ENCODE data around the gene ZNF431.
"Not testable (repeated sequence)": the region's sequence is repeated elsewhere in the genome, so short reads cannot be mapped to it uniquely, and the experiment has no call there.

The ZNF431 gene

GRCh38 chr19:21143428-21143827 is 1.6 kb downstream of the ZNF431 start:
- no peak for DNase-seq

DNA sequence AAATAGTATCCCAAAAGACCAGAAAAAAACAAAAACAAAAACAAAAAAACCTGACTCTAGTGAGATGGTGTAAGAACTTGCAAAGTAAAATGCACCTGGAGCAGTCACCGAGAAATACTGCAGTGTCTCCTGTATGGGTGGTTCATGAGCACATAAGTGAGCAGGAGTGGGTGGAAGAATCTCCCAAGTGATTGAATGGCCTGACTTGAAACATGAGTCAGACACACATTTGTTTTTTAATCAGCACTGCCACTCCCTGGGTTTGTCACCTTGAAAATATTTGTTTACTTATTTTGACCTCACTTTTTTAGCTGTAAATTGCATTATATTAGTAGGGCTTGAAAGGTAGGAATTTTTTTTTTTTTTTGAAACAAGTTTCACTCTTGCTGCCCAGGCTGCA is 2.0 kb downstream of the ZNF431 start:
- DNase-seq = no peak

DNA sequence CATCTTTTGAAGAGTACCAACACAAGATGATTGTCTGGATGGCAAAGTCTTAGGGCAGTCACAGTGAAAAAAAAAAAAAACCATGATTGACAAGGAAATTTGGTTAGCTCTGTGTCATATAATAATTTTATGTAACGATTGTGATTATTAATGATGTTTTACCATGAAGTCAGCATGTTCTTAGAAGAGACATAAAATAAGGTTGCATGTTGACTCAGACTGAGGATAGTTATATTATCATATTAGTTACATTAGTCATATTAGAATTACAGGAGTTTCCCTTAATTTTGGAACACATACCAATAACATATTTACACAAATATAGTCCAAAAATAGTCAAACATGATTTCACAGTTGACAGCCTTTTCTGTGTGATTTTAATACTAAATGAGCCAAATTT is 5.7 kb downstream of the ZNF431 start:
- no peak for DNase-seq

DNA sequence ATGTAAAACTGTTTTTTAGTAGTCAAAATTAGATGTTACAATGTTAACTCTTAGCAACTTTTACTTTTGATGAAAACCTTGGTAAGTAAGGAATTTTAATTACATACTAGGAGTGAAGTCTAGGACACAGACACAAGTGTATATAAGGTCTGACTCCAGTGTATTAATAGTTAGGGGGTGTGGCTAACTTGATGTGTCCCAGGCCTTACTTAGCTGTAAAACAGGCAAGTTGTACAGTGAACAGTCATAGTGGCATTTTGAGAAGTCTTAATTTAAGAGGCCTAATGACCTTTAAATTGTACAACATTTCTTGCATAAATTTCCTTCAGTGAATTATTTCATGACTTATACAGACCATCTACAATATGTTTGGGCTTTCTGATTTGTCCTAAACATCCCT is 6.8 kb downstream of the ZNF431 start:
- no peak for DNase-seq

GRCh38 chr19:21149877-21150276 is 8.0 kb downstream of the ZNF431 start:
- no peak for DNase-seq

DNA sequence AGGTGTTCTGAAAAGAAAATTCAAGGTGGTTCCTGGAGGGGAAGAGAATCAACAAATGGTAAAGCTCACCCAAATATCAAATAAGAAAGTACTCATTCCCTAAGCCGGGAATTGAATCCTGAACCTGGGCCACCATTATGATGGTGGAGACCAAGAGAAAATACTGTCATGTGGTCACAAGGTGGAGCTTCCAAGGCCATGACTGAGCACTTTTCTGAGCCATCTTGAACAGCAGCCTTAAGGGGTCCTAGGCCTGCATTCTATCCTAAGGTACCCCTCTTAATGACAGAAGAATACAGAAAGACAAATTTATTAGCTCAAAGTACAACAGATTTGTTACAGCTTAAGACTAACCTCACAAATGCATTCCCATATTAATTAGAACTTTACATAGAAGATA is 9.6 kb downstream of the ZNF431 start:
- no peak for DNase-seq

GRCh38 chr19:21158523-21159135 is 16.8 kb downstream of the ZNF431 start:
- DNase-seq = no peak

DNA sequence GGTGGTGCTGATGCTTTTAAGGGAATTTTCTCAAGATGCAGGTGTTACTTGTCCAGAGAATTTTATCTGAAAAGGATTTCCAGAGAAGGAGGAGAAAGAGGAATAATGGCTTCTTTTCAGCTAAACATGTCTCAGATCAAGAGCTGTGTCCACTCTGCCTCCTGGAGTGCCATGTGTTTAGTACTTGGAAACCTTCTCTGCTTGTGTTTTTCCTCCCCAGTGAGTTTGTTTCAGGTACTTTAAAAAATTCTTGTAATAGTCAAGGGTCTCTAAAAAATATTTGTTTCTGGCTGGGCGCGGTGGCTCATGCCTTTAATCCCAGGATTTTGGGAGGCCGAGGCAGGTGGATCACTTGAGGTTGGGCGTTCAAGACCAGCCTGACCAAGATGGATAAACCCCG is 22.7 kb downstream of the ZNF431 start:
- no peak for DNase-seq

GRCh38 chr19:21166436-21166835 is 24.6 kb downstream of the ZNF431 start:
- DNase-seq = no peak

GRCh38 chr19:21197590-21198295 is 55.9 kb downstream of the ZNF431 start:
- no peak for DNase-seq

DNA sequence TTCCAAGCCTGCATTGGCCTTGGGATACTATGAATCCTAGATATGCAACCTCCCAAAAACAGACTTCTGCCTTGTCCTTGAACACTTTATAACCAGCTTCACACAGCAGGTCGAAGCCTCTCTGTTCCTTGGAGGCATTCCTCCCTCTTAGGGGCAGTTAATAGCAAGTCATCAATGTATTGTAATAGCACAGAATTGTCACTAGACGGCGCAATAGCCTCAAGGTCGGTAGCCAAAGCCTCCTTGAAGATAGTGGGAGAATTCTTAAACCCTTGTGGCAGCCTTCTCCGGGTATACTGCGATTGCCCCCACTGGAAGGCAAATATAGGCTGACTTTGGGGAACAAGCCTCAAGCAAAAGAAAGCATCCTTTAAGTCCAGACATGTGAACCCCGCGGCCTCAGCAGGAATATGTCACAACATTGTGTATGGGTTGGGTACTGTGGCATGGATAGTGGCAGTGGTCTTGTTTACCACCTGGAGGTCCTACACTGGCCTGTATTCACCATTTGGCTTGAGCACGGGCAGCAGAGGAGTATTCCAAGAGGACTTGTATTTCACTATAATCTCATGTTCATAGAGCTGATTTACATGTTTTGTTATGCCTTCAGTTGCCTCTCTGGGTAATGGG is 61.1 kb downstream of the ZNF431 start:
- DNase-seq = peak; percentile 15

GRCh38 chr19:21210037-21210621 is 68.3 kb downstream of the ZNF431 start:
- no peak for DNase-seq

DNA sequence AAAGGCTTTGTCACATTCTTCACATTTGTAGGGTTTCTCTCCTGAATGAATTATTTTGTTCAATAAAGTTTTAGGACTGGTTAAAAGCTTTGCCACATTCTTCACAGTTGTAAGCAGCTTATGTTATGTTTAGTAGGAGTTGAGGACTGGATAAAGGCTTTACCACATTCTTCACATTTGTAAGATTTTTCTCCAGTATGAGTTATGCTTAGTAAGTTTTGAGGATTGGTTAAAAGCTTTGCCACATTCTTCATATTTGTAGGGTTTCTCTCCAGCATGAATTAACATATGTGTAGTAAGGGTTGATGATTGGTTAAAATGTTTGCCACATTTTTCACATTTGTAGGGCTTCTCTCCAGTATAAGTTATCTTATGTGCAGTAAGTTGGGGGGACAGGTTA is 79.9 kb downstream of the ZNF431 start:
- no peak for DNase-seq

DNA sequence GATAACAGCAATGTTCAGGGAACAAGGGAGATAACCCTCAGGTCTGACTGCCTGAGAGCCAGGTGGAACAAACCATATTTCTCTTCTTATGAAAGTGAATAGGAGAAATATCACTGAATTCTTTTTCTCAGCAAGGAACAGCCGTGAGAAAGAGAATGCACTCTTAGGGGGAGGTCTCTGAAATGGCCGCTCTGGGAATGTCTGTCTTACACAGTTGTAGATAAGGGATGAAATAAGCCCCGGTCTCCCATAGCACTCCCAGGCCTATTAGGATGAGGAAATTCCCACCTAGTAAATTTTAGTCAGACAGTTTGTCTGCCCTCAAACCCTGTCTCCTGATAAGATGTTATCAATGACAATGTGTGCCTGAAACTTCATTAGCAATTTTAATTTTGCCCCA is 88.1 kb downstream of the ZNF431 start:
- not testable (repeated sequence) for DNase-seq

- DNase-seq = no peak
These were observed 91.9 kb downstream of the ZNF431 start for GRCh38 chr19:21233691-21234090.

GRCh38 chr19:21236751-21237150 is 94.9 kb downstream of the ZNF431 start:
- not testable (repeated sequence) for DNase-seq

- DNase-seq = no peak
These were observed 96.8 kb downstream of the ZNF431 start for GRCh38 chr19:21238670-21239069.

Data from right kidney (tissue), 1 donor.